Stimulated activated naive CD8-positive, alpha-beta T cell treated with anti-CD3 and anti-CD28 coated beads, Interleukin-15, amount 100 ng/mL, for 72 hours (primary cell): Measurements from ENCODE around the gene PNRC2.
"Not testable (repeated sequence)": the region's sequence is repeated elsewhere in the genome, so short reads cannot be mapped to it uniquely, and the experiment has no call there.

Experiments
- ATAC-seq: fragments of 150-1000 bp; cut with Tn5 transposase; 2 replicates; pipeline ENCODE4 v1.10.0; 2021; ENCODE audit warnings: mild to moderate bottlenecking, moderate library complexity
- DNase-seq, 2 donors: peaks; one replicate each; pipeline ENCODE4 v3.0.0; 2021 to 2022
- H3K27ac Mint-ChIP-seq, 2 donors: one replicate each; pipeline ENCODE4 v1.8.0; 2022; ENCODE audit warnings: mild to moderate bottlenecking in 2 of 2, mixed read lengths in 2 of 2, moderate library complexity in 2 of 2
- H3K27me3 Mint-ChIP-seq: one replicate; pipeline ENCODE4 v1.8.0; 2022; ENCODE audit warnings: mixed read lengths
- H3K4me1 Mint-ChIP-seq: one replicate; pipeline ENCODE4 v1.8.0; 2022; ENCODE audit warnings: mild to moderate bottlenecking, mixed read lengths
- H3K4me3 Mint-ChIP-seq, 2 donors: one replicate each; pipeline ENCODE4 v1.8.0; 2022; ENCODE audit warnings: mild to moderate bottlenecking in 2 of 2, mixed read lengths in 2 of 2, moderate library complexity in 1 of 2
- H3K9me3 Mint-ChIP-seq, 2 donors: one replicate each; pipeline ENCODE4 v1.8.0; 2022; ENCODE audit warnings: mixed read lengths in 2 of 2

PNRC2 gene

GRCh38 chr1:23999156-23999671 is 39.6 kb downstream of the PNRC2 start:
- Mint-ChIP-seq H3K27me3 (peaks cover 18% of the 10 kb centered on the region), H3K4me3 (peak overlapping the region in 1 of 2 donors; percentile 16), H3K27ac (peak overlapping the region in 1 of 2 donors; percentile 89), H3K4me1 (peaks cover 14% of the 10 kb centered on the region), H3K9me3 (no peaks in the 10 kb centered on the region)
- DNase-seq (no peak), ATAC-seq (no peak)

GRCh38 chr1:24002695-24003094 is 43.1 kb downstream of the PNRC2 start:
- H3K9me3 Mint-ChIP-seq = no peaks in the 10 kb centered on the region
- ATAC-seq (no peak), DNase-seq (no peak)
- H3K27ac Mint-ChIP-seq = no peak overlapping the region
- peaks cover 8% of the 10 kb centered on the region for H3K4me1 Mint-ChIP-seq
- peaks cover 27% of the 10 kb centered on the region for H3K27me3 Mint-ChIP-seq
- no peak overlapping the region for H3K4me3 Mint-ChIP-seq

GRCh38 chr1:24003331-24003972 is 43.8 kb downstream of the PNRC2 start:
- Mint-ChIP-seq H3K9me3 (no peaks in the 10 kb centered on the region), H3K27ac (no peak overlapping the region), H3K4me3 (no peak overlapping the region)

GRCh38 chr1:24004132-24004531 is 44.5 kb downstream of the PNRC2 start:
- ATAC-seq = no peak
- Mint-ChIP-seq H3K4me1 (peaks cover 2% of the 10 kb centered on the region), H3K27ac (no peak overlapping the region), H3K9me3 (no peaks in the 10 kb centered on the region), H3K4me3 (no peak overlapping the region), H3K27me3 (peaks cover 27% of the 10 kb centered on the region)
- no peak for DNase-seq

More at GRCh38 chr1:24003331-24003972, 43.8 kb downstream of the PNRC2 start:
- peaks cover 27% of the 10 kb centered on the region for H3K27me3 Mint-ChIP-seq
- ATAC-seq (no peak), DNase-seq (no peak)
- H3K4me1 Mint-ChIP-seq = peaks cover 8% of the 10 kb centered on the region

GRCh38 chr1:24005163-24005562 is 45.5 kb downstream of the PNRC2 start:
- peaks cover 34% of the 10 kb centered on the region for H3K27me3 Mint-ChIP-seq
- H3K4me1 Mint-ChIP-seq = no peaks in the 10 kb centered on the region
- H3K4me3 Mint-ChIP-seq = no peak overlapping the region
- DNase-seq = no peak
- H3K9me3 Mint-ChIP-seq = no peaks in the 10 kb centered on the region
- no peak overlapping the region for H3K27ac Mint-ChIP-seq
- no peak for ATAC-seq

- Mint-ChIP-seq H3K27me3 (peaks cover 44% of the 10 kb centered on the region), H3K4me1 (no peaks in the 10 kb centered on the region), H3K9me3 (no peaks in the 10 kb centered on the region), H3K27ac (no peak overlapping the region), H3K4me3 (no peak overlapping the region)
- no peak for DNase-seq
- ATAC-seq = no peak
Measured at GRCh38 chr1:24007079-24007478, 47.5 kb downstream of the PNRC2 start.

GRCh38 chr1:24008574-24009184 is 49.1 kb downstream of the PNRC2 start:
- not testable (repeated sequence) for H3K9me3 Mint-ChIP-seq, H3K27ac Mint-ChIP-seq, H3K4me3 Mint-ChIP-seq, DNase-seq, H3K4me1 Mint-ChIP-seq, ATAC-seq
- H3K27me3 Mint-ChIP-seq = peaks cover 30% of the 10 kb centered on the region

- DNase-seq = no peak
- Mint-ChIP-seq H3K4me1 (no peaks in the 10 kb centered on the region), H3K4me3 (no peak overlapping the region), H3K27ac (no peak overlapping the region), H3K9me3 (no peaks in the 10 kb centered on the region), H3K27me3 (peaks cover 25% of the 10 kb centered on the region)
- ATAC-seq = no peak
Measured at GRCh38 chr1:24009406-24009805, 49.8 kb downstream of the PNRC2 start.

- no peak overlapping the region for H3K27ac Mint-ChIP-seq
- no peak for ATAC-seq
Measured at GRCh38 chr1:24010650-24011049, 51.0 kb downstream of the PNRC2 start.

GRCh38 chr1:24012878-24013277 is 53.2 kb downstream of the PNRC2 start:
- not testable (repeated sequence) for H3K4me1 Mint-ChIP-seq, H3K9me3 Mint-ChIP-seq, ATAC-seq, H3K4me3 Mint-ChIP-seq, DNase-seq
- Mint-ChIP-seq H3K27me3 (peaks cover 17% of the 10 kb centered on the region), H3K27ac (peak overlapping the region in 1 of 2 donors; percentile 64)

More at GRCh38 chr1:24010650-24011049, 51.0 kb downstream of the PNRC2 start:
- Mint-ChIP-seq H3K9me3 (no peaks in the 10 kb centered on the region), H3K4me1 (no peaks in the 10 kb centered on the region), H3K27me3 (peaks cover 25% of the 10 kb centered on the region), H3K4me3 (no peak overlapping the region)
- DNase-seq = no peak
